ENCODE results near the gene MYO1D. TPM values are rescaled to one million over a fixed set of nuclear protein-coding genes. Genes with fewer than 3 reads are reported as not detected.

Gene MYO1D
- polyA plus RNA-seq, 2 donors: 31.8 to 43.2 TPM

DNA sequence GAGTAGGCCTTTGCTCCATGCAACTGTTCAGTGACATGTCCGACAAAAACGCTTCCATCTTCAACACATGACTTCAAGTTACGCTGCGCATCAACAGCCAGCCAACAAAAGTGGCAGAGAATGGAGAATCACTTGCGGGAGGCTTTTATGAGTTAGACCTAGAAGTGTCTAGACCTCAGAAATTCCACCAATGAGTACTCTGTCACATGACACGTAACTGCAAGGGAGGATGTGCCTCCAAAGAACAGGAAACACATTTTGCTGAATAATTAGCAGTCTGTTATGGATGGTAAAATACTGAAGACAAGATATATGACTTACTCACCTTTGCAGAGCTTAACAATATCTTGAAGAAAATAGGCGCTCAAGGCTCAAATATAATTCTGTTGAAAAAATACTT, 62.1 kb downstream of the MYO1D start:
- H3K27ac ChIP-seq (ENCODE audit: low read depth in 2 of 2, low read length in 1 of 2): no peak overlapping the region
- H3K4me1 ChIP-seq (ENCODE audit: control insufficient read depth in 2 of 2, insufficient read depth in 2 of 2, low read length in 1 of 2): peaks cover 0 to 2% of the 10 kb centered on the region in 2 donors
- 94 to 96% methylated on average over 7 of the region's 7 CpGs for WGBS, 2 donors
- no peaks in the 10 kb centered on the region for H3K27me3 ChIP-seq (ENCODE audit: control insufficient read depth in 1 of 2, insufficient read depth in 2 of 2, low read length in 2 of 2)
- H3K4me3 ChIP-seq (ENCODE audit: low read depth in 1 of 2, low read length in 2 of 2): no peak overlapping the region
- H3K9me3 ChIP-seq (ENCODE audit: control insufficient read depth in 2 of 2, insufficient read depth in 1 of 2, low read depth in 1 of 2, low read length in 1 of 2): no peaks in the 10 kb centered on the region
- H3K36me3 ChIP-seq (ENCODE audit: control insufficient read depth in 2 of 2, insufficient read depth in 2 of 2, low read length in 1 of 2): no peaks in the 10 kb centered on the region

DNA sequence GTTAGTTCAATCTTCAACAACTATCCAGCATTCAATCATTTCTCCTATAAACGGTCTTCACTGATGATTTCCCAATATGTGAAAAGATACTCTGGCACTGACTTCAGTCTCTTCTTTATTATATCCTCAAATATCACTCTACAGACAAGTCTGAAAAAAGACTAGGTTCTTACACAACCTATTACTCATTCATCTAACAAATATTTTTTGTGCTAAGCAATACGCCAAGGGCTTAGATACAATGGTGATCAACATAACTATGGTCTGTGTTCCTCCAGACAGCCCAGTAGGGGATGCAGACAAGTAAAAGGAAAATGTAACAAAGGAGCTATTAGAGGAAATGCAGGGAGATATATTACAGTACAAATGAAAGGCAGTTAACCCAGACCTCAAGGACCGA, 63.9 kb downstream of the MYO1D start:
- H3K4me3 ChIP-seq (ENCODE audit: low read depth in 1 of 2, low read length in 2 of 2): no peak overlapping the region
- no peak overlapping the region for H3K27ac ChIP-seq (ENCODE audit: low read depth in 2 of 2, low read length in 1 of 2)
- no peaks in the 10 kb centered on the region for H3K9me3 ChIP-seq (ENCODE audit: control insufficient read depth in 2 of 2, insufficient read depth in 1 of 2, low read depth in 1 of 2, low read length in 1 of 2)
- no peaks in the 10 kb centered on the region for H3K36me3 ChIP-seq (ENCODE audit: control insufficient read depth in 2 of 2, insufficient read depth in 2 of 2, low read length in 1 of 2)
- H3K27me3 ChIP-seq (ENCODE audit: control insufficient read depth in 1 of 2, insufficient read depth in 2 of 2, low read length in 2 of 2): no peaks in the 10 kb centered on the region
- H3K4me1 ChIP-seq (ENCODE audit: control insufficient read depth in 2 of 2, insufficient read depth in 2 of 2, low read length in 1 of 2): peaks cover 0 to 2% of the 10 kb centered on the region in 2 donors
- WGBS, 2 donors: 74 to 79% methylated on average over 3 of the region's 3 CpGs

DNA sequence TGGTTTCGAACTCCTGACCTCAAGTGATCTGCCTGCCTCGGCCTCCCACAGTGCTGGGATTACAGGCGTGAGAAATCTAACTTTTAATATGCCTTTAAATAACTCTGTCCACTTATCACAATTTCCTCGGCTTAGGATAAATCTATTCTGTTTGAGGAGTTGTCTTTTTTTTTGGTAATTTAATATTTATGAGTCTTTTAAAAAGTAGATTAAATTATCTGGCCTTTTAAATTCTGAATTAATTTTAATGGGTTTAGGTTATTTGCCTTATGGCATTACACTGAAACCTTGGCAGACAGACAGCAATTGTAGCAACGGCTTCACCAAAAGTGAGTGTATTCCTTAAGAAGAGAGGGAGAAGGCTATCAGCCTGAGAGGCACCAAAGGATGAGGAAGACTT, 66.2 kb downstream of the MYO1D start:
- 93 to 96% methylated on average over 5 of the region's 5 CpGs for WGBS, 2 donors
- no peaks in the 10 kb centered on the region for H3K27me3 ChIP-seq (ENCODE audit: control insufficient read depth in 1 of 2, insufficient read depth in 2 of 2, low read length in 2 of 2)
- no peaks in the 10 kb centered on the region for H3K36me3 ChIP-seq (ENCODE audit: control insufficient read depth in 2 of 2, insufficient read depth in 2 of 2, low read length in 1 of 2)
- H3K27ac ChIP-seq (ENCODE audit: low read depth in 2 of 2, low read length in 1 of 2): no peak overlapping the region
- no peak overlapping the region for H3K4me3 ChIP-seq (ENCODE audit: low read depth in 1 of 2, low read length in 2 of 2)
- H3K9me3 ChIP-seq (ENCODE audit: control insufficient read depth in 2 of 2, insufficient read depth in 1 of 2, low read depth in 1 of 2, low read length in 1 of 2): no peaks in the 10 kb centered on the region
- peaks cover 0 to 2% of the 10 kb centered on the region in 2 donors for H3K4me1 ChIP-seq (ENCODE audit: control insufficient read depth in 2 of 2, insufficient read depth in 2 of 2, low read length in 1 of 2)

DNA sequence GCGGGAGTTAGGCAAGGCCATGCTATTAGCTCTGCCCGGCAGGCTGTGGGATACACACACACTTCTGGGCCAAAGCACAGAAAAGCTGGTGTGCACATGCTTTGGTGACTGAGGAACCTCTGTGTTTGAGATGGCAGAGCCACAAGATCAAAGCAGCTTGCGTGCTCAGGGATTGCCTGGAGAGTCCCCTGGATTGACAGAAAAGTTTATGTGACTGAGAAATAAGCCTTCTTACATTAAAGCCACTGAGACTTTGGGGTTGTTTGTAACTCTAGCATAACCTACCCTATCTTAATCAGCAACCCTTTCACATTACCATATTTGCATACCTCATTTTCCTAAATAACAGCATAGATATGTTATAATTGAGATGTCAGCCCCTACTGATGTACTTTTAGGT, 69.3 kb downstream of the MYO1D start:
- Histone ChIP-seq H3K27me3 (ENCODE audit: control insufficient read depth in 1 of 2, insufficient read depth in 2 of 2, low read length in 2 of 2) (no peaks in the 10 kb centered on the region), H3K36me3 (ENCODE audit: control insufficient read depth in 2 of 2, insufficient read depth in 2 of 2, low read length in 1 of 2) (no peaks in the 10 kb centered on the region), H3K9me3 (ENCODE audit: control insufficient read depth in 2 of 2, insufficient read depth in 1 of 2, low read depth in 1 of 2, low read length in 1 of 2) (no peaks in the 10 kb centered on the region), H3K4me1 (ENCODE audit: control insufficient read depth in 2 of 2, insufficient read depth in 2 of 2, low read length in 1 of 2) (peaks cover 0 to 2% of the 10 kb centered on the region in 2 donors), H3K27ac (ENCODE audit: low read depth in 2 of 2, low read length in 1 of 2) (no peak overlapping the region), H3K4me3 (ENCODE audit: low read depth in 1 of 2, low read length in 2 of 2) (no peak overlapping the region)
- 90 to 92% methylated on average over 3 of the region's 3 CpGs for WGBS, 2 donors

DNA sequence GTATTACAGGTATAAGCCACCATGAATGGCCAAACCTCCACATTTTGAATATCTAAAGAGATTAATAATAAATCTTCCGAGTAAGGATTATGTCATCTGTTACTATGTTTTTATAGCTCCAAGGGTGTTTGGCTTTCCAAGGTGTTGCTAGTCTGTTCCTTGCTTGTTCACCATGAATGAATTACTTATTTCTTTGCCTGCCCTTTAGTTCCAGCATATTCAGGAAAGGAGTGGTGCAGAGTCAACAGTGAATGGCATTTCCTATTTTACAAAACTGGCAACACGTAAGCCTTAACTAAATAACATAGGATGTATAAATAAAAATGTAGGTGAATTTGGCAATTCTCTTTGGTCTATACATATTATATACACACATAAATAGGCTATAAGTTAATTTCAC, 70.3 kb downstream of the MYO1D start:
- Histone ChIP-seq H3K4me1 (ENCODE audit: control insufficient read depth in 2 of 2, insufficient read depth in 2 of 2, low read length in 1 of 2) (no peaks in the 10 kb centered on the region), H3K36me3 (ENCODE audit: control insufficient read depth in 2 of 2, insufficient read depth in 2 of 2, low read length in 1 of 2) (no peaks in the 10 kb centered on the region), H3K27ac (ENCODE audit: low read depth in 2 of 2, low read length in 1 of 2) (no peak overlapping the region), H3K27me3 (ENCODE audit: control insufficient read depth in 1 of 2, insufficient read depth in 2 of 2, low read length in 2 of 2) (no peaks in the 10 kb centered on the region), H3K4me3 (ENCODE audit: low read depth in 1 of 2, low read length in 2 of 2) (no peak overlapping the region), H3K9me3 (ENCODE audit: control insufficient read depth in 2 of 2, insufficient read depth in 1 of 2, low read depth in 1 of 2, low read length in 1 of 2) (no peaks in the 10 kb centered on the region)
- WGBS, 2 donors: 74 to 77% methylated on average over 2 of the region's 2 CpGs

DNA sequence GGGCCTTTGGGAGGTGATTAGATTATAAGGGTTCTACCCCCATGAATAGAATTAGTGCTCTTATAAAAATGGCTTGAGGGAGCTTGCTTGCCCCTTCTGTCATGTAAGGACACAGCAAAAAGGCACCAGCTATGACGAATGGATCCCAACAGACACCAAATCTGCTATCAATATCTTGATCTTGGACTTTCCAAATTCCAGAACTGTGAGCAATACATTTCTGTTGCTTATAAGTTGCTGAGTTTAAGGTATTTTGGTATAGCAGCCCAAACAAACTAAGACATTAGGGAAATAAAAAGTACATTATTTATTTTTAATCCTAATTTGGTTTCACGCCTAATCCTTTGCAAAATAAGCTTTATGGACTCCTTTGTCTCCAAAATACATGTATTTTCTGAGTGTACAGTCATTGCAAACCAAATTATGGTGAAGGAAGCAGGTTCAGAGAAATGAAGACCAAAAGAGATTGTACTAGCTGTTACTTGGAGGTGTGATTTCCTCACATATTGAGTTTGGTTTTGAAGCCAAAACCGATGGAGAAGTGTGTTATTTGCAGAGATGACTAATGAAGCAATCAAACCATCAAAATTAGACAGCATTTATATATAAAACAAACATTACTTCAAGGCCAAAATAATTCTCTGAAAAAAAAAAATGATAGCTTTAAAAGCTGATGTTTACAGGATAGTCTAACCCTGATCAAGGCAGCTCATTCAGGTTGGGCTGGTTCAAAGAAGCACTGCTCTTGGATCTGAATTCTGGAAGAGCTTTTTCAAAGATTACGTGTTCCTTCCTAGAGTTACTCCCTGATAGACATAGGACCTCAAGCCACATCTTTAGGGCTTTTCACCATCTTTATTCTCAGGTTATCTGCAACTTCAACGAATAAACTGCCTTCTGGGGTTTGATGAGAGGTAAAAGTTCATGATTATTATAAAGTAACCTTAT, 71.6 kb downstream of the MYO1D start:
- Histone ChIP-seq H3K27ac (ENCODE audit: low read depth in 2 of 2, low read length in 1 of 2) (no peak overlapping the region), H3K9me3 (ENCODE audit: control insufficient read depth in 2 of 2, insufficient read depth in 1 of 2, low read depth in 1 of 2, low read length in 1 of 2) (no peaks in the 10 kb centered on the region), H3K36me3 (ENCODE audit: control insufficient read depth in 2 of 2, insufficient read depth in 2 of 2, low read length in 1 of 2) (no peaks in the 10 kb centered on the region), H3K27me3 (ENCODE audit: control insufficient read depth in 1 of 2, insufficient read depth in 2 of 2, low read length in 2 of 2) (no peaks in the 10 kb centered on the region), H3K4me1 (ENCODE audit: control insufficient read depth in 2 of 2, insufficient read depth in 2 of 2, low read length in 1 of 2) (no peaks in the 10 kb centered on the region), H3K4me3 (ENCODE audit: low read depth in 1 of 2, low read length in 2 of 2) (no peak overlapping the region)
- 65 to 77% methylated on average over 5 of the region's 5 CpGs for WGBS, 2 donors

DNA sequence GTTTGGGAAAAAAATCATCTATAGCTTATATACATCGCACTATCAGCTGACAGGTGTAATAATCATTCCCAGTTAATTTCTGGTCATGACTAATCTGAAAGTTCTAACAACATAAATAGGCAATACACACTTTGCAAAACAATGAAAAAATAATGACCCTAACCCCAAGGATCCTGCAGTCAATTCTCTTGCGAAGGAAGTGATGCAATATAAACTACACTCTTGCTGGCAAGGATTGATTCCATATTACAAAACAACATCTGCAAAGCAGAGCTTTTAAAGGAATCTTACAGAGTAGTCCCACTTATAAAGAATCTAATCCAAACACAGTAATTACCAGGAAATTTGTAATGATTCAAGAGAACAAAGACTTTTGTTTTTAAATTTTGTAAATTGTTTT, 73.4 kb downstream of the MYO1D start:
- no peaks in the 10 kb centered on the region for H3K36me3 ChIP-seq (ENCODE audit: control insufficient read depth in 2 of 2, insufficient read depth in 2 of 2, low read length in 1 of 2)
- H3K27ac ChIP-seq (ENCODE audit: low read depth in 2 of 2, low read length in 1 of 2): no peak overlapping the region
- H3K9me3 ChIP-seq (ENCODE audit: control insufficient read depth in 2 of 2, insufficient read depth in 1 of 2, low read depth in 1 of 2, low read length in 1 of 2): no peaks in the 10 kb centered on the region
- no peak overlapping the region for H3K4me3 ChIP-seq (ENCODE audit: low read depth in 1 of 2, low read length in 2 of 2)
- H3K27me3 ChIP-seq (ENCODE audit: control insufficient read depth in 1 of 2, insufficient read depth in 2 of 2, low read length in 2 of 2): no peaks in the 10 kb centered on the region
- no peaks in the 10 kb centered on the region for H3K4me1 ChIP-seq (ENCODE audit: control insufficient read depth in 2 of 2, insufficient read depth in 2 of 2, low read length in 1 of 2)
- WGBS, 2 donors: 77 to 82% methylated on average over 2 of the region's 2 CpGs

DNA sequence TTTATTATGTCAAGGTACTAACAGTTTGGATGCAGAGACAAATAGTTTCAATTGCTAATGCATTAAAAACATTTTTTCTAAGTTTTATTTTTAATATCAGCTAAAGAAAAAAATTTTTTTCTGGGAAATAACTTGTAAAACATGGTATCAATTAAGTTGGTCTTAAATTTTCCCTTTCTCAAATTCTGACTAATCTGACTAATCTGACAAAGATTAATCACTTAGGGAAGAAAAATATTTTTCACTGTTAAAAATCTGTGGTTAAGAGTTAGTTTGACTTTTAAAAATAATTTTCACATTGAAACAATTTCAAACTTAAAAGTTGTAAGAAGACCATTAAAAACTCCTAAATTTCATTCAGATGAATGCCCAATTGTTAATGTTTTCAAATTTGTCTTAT, 74.6 kb downstream of the MYO1D start:
- no peaks in the 10 kb centered on the region for H3K27me3 ChIP-seq (ENCODE audit: control insufficient read depth in 1 of 2, insufficient read depth in 2 of 2, low read length in 2 of 2)
- H3K27ac ChIP-seq (ENCODE audit: low read depth in 2 of 2, low read length in 1 of 2): no peak overlapping the region
- H3K9me3 ChIP-seq (ENCODE audit: control insufficient read depth in 2 of 2, insufficient read depth in 1 of 2, low read depth in 1 of 2, low read length in 1 of 2): no peaks in the 10 kb centered on the region

DNA sequence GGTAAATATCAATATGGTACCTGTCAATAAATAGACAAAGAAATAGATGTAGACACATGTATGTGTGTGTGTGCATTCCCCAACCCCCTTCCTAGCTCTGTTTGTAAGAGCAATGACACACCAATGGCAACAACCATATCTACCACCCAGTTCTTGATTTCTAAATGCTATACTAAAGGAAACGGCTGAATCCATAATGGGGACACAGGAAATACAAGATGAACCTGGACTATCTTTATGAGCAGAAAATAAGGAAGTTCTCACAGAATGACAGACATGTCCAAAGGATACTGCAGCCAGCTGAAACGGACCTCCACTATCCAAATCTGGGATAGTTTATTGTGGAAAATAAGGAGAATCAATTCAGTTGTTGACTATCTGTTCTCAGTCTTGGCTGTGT, 75.3 kb downstream of the MYO1D start:
- Histone ChIP-seq H3K36me3 (ENCODE audit: control insufficient read depth in 2 of 2, insufficient read depth in 2 of 2, low read length in 1 of 2) (no peaks in the 10 kb centered on the region), H3K27ac (ENCODE audit: low read depth in 2 of 2, low read length in 1 of 2) (no peak overlapping the region), H3K4me3 (ENCODE audit: low read depth in 1 of 2, low read length in 2 of 2) (no peak overlapping the region), H3K4me1 (ENCODE audit: control insufficient read depth in 2 of 2, insufficient read depth in 2 of 2, low read length in 1 of 2) (no peaks in the 10 kb centered on the region), H3K9me3 (ENCODE audit: control insufficient read depth in 2 of 2, insufficient read depth in 1 of 2, low read depth in 1 of 2, low read length in 1 of 2) (no peaks in the 10 kb centered on the region), H3K27me3 (ENCODE audit: control insufficient read depth in 1 of 2, insufficient read depth in 2 of 2, low read length in 2 of 2) (no peaks in the 10 kb centered on the region)
- 71 to 76% methylated on average over 2 of the region's 2 CpGs for WGBS, 2 donors

More for the DNA sequence above, 74.6 kb downstream of the MYO1D start:
- Histone ChIP-seq H3K4me3 (ENCODE audit: low read depth in 1 of 2, low read length in 2 of 2) (no peak overlapping the region), H3K36me3 (ENCODE audit: control insufficient read depth in 2 of 2, insufficient read depth in 2 of 2, low read length in 1 of 2) (no peaks in the 10 kb centered on the region), H3K4me1 (ENCODE audit: control insufficient read depth in 2 of 2, insufficient read depth in 2 of 2, low read length in 1 of 2) (no peaks in the 10 kb centered on the region)

DNA sequence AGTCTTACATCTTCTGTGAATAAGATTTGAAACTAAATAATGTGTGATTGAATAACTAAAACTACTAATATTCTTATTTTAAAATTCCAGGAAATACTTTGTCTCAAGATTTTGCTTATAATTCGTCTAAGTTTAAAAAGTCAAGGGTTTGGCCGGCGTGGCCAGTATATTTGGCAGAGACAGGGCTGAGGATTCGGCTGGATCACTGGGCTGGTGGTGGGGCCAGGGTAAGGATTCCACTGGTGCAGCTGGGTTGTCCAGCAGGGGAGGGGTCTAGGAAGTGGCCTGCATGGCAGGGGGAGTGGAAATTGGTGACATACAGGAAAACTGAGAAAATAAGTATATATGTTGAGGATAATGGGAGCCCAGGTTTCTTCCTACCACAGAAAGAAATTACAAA, 75.7 kb downstream of the MYO1D start:
- H3K9me3 ChIP-seq (ENCODE audit: control insufficient read depth in 2 of 2, insufficient read depth in 1 of 2, low read depth in 1 of 2, low read length in 1 of 2): no peaks in the 10 kb centered on the region
- 68 to 74% methylated on average over 4 of the region's 4 CpGs for WGBS, 2 donors
- peak overlapping the region in 1 of 2 donors; percentile 7 for H3K27ac ChIP-seq (ENCODE audit: low read depth in 2 of 2, low read length in 1 of 2)
- H3K4me3 ChIP-seq (ENCODE audit: low read depth in 1 of 2, low read length in 2 of 2): no peak overlapping the region
- H3K27me3 ChIP-seq (ENCODE audit: control insufficient read depth in 1 of 2, insufficient read depth in 2 of 2, low read length in 2 of 2): no peaks in the 10 kb centered on the region
- no peaks in the 10 kb centered on the region for H3K36me3 ChIP-seq (ENCODE audit: control insufficient read depth in 2 of 2, insufficient read depth in 2 of 2, low read length in 1 of 2)
- H3K4me1 ChIP-seq (ENCODE audit: control insufficient read depth in 2 of 2, insufficient read depth in 2 of 2, low read length in 1 of 2): no peaks in the 10 kb centered on the region
